Gastrocnemius medialis (tissue), 4 donors: ENCODE results near the gene RBX1.

ENCODE experiments used
- CTCF ChIP-seq, 5 experiments: fragments of 450-650 bp in 3 of 5; fragments of 200-600 bp in 2 of 5; sonication (generic) in 2 of 5; IDR thresholded peaks in 4 of 5; conservative IDR thresholded peaks in 1 of 5; 1 replicate in 4 of 5; 2 replicates in 1 of 5; pipeline ENCODE4 v1.5.1; 2016 to 2019; ENCODE audit warnings: antibody characterized with exemption in 5 of 5, mild to moderate bottlenecking in 3 of 5, moderate library complexity in 3 of 5
- POLR2A ChIP-seq, 2 donors: fragments of 450-650 bp; IDR thresholded peaks; one replicate each; pipeline ENCODE4 v1.6.1; 2017; ENCODE audit warnings: antibody characterized with exemption in 2 of 2, mild to moderate bottlenecking in 2 of 2, moderate library complexity in 2 of 2

- TF ChIP-seq CTCF (IDR thresholded peaks at IDR 0.05 in 4 of 5, conservative IDR thresholded peaks at IDR 0.05 in 1 of 5), result no peak
- TF ChIP-seq POLR2A (IDR thresholded peaks at IDR 0.05), result no peak
Measured at GRCh38 chr22:40982482-40983385, 31.6 kb downstream of the RBX1 start.
